TTC549 (cell line): ENCODE data around the gene GTSE1.
"Not testable (repeated sequence)": the region's sequence is repeated elsewhere in the genome, so short reads cannot be mapped to it uniquely, and the experiment has no call there.

Experiments used
- FAIRE-seq: peaks from 2 replicates; lab custom pipeline; 2012; peaks lifted over from hg19 to GRCh38; lab: Jason Lieb, UNC

Gene GTSE1

DNA sequence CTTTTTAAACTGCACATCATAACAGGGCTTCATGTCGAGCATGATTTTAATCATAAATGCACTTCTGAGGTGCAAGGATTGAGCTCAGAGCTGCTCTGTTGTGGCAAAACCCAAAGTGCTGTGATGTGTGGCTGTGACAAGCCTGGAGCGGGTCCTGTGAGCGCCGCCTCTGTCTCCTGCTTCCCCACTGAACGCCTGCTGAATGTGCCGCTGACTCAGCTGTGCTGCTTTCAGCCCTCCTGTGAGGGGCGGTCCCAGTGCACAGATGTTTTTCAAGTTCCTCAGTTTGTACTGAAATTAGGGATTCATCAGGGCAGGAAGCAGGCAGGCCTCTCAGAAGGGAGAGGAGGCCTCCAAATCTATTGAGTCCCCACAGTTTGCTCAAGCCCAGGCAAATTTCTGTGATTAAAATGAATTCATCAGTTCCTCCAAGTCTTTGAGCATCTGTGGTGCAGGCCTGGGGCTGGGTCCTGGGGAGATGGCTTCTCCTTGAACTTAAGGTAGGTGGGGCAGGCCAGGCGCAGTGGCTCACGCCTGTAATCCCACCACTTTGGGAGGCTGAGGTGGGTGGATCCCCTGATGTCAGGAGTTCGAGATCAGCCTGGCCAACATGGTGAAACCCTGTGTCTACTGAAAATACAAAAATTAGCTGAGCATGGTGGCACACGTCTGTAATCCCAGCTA lies 3.0 kb upstream of the GTSE1 start:
- no peak for FAIRE-seq

DNA sequence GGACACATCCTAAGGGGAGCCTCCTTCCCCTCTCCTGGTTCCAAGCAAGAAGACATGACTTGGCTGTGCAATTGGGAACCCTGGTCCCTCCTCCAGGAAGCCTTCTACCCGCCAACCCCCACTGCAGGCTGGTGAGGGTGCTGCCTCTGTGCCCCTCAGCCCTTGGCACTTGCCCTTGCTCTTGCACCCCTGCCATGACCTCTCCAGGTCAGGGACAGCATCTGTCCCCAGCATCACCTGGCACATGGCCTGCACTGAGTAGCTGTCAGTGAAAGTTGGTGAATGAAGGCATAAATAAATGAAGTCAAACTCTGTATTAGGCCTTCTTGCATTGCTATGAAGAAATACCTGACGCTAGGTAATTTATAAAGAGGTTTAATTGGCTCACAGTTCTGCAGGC lies 1.9 kb upstream of the GTSE1 start:
- no peak for FAIRE-seq

DNA sequence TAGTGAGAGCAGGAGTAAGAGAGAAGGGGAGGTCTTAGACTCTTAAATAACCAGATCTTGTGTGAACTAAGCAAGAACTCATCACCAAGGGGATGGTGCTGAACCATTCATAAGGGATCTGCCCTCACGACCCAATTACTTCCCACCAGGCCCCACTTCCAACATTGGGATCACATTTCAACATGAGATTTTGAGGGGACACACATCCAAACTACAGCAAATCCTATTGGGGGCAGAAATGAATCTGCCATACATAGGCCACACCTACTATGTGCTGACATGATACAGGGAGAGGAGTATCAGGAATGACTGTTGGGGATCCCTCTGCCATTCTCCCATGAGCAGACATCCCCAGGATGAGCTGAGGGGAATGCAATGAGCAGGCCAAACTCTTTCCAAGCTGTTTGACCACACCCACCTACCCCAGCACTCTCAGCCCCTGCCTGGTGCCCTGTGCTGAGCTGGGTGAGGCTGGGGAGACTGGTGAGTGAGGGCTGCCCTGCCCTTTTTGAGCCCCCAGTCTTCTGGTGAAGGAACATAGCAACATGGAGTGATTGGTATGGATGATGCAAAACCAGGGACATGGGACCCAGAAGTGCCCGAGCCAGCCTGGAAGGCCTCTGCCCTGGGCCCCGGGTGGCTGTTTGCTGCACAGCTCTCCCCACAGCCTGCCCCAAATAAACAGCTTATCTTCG lies 1.2 kb upstream of the GTSE1 start:
- FAIRE-seq = no peak

DNA sequence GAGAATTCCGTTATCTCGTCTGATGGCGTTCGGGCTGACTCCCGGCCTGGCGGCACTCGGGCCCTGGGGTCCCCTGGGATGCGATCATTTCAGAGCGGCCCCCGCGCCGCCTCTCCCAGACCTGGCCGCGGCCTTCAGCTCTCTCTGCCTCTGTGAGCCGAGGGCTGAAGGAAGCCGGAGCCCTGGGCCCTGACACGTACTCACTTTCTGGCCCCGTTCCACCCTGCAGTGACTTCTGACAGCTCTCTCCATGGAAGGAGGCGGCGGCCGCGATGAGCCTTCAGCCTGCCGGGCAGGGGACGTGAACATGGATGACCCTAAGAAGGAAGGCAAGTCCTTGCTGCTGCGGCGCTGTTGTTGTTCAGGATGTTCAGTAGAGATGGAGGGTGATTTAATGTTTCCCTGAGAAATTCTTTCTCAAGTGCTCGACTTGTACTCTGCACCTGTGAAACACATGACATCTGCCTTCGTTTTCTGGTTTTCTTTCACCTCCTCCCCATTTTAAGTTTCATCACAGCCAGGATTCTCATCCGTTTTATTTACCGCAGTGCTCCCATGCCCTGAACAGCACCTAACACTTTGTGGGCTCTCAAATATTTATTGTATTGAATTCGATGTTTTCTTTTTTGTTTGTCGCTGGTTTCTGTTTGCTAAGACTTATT lies 612 bp downstream of the GTSE1 start:
- no peak for FAIRE-seq

DNA sequence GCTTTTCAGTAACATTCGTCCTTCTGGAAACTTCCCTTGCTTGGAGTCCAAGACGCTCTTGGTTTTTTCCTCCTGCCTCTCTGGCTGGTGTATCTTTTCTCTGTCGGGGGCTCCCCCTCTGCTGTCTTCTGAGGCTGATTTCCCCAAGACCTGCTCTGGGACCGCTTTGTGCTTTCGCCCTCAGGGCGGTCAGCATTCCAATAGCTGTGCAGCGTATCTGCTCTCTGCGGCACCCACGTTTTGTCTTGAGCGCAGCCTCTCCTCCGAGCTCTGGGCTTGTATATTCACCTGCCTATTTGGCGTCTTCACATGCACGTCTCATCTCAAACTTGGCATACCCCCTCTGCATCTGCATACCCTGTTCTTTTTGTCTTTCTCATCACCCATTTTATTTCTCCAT lies 2.4 kb downstream of the GTSE1 start:
- FAIRE-seq = no peak

DNA sequence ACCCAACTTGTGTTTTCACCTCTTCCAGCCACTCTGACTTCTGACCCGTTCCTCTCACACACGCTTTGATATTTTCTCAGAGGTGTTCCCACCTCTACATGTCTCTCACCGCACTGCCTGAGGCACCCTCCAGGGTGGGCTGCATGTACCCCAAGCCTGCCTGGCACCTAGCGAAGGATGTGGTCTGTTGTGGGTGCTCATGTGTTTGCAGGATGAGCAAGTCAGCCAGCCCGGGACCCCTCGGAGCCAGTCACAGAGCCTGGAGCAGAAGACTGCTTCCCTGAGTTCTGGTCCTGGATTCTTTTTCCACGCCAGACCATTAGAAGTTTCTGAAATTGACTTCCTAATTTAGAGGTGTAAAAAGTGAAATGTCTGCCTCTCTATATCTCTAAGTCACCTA lies 3.8 kb downstream of the GTSE1 start:
- FAIRE-seq = no peak

DNA sequence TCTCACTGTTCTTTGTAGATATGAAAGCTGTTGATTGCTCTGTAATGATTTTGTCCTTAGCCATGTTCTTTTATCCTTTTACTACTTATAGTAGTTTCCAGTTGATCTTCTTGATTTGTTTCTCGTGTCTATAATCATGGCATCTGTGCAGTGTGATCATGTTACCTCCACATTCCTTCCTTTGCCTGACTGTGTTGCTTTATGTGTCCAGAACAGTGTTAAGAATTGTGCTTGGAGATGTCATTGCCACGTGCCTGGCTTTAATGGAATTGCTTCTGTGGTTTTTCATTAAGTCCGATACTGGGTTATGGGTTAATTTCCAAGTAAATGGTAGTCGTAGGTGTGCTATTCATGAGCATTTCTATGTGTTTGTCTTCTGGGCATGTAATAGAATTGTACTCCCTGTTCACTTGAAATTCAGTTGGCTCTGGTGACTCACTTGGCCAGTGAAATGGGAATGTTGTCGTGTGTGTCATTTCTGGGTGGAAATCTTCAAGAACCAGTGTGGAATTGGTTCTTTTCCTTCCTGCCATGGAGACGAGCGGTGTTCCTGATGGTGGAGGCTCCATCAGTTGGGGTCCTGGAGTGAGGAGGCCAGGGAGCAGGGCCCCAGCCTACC lies 6.8 kb downstream of the GTSE1 start:
- no peak for FAIRE-seq

DNA sequence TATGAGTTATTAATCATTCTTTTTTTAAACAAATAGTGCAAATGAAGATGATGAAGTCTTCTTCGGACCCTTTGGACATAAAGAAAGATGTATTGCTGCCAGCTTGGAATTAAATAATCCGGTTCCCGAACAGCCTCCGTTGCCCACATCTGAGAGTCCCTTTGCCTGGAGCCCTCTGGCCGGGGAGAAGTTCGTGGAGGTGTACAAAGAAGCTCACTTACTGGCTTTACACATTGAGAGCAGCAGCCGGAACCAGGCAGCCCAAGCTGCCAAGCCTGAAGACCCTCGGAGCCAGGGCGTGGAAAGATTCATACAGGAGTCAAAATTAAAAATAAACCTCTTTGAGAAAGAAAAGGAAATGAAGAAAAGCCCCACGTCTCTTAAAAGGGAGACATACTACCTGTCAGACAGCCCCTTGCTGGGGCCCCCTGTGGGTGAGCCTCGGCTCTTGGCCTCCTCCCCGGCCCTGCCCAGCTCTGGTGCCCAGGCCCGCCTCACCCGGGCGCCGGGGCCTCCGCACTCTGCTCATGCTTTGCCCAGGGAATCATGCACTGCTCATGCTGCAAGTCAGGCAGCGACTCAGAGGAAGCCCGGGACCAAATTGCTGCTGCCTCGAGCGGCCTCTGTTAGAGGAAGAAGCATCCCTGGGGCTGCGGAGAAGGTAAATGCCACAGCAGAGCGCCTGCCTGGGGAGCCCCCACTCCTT lies 11.8 kb downstream of the GTSE1 start:
- FAIRE-seq = no peak

DNA sequence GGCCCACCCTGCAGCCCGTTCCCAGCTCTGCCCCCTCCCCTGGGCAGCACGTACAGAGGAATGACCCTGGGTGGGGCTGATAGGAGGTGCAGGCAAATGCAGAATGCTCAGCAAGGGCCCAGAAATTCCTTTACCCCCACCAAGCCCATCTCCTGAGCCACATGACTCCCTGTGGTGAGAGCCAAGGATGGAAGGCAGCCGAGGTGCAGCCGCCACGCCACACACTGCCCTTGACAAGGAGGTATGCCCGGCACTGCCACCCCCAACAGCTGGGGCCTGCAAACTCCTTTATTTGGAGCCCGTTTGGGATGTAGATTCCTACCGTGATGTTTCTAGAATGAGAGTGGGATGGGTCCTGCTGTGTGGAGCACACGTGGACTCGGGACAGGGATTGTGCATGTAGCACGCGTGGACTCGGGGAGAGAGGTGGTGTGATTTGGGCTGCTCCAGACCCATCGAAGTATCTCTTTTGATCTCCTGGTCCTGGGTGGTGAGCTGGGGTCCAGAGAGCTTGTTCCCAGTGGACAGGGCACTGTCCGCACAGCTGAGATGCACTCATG lies 12.9 kb downstream of the GTSE1 start:
- no peak for FAIRE-seq

DNA sequence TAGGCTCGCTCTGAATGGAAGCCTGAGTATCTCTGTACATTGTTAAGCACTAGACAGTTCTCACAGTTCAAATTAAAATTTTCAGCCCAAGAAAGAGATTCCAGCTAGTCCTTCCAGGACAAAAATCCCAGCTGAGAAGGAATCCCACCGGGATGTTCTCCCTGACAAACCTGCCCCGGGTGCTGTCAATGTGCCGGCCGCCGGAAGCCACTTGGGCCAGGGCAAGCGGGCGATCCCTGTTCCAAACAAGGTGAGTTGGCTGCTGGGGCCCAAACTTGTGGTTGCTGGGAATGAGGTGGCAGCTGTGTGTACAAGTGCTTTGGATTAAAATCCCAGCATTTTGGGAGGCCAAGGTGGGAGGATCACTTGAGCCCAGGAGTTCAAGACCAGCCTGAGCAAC lies 15.4 kb downstream of the GTSE1 start:
- FAIRE-seq = no peak

DNA sequence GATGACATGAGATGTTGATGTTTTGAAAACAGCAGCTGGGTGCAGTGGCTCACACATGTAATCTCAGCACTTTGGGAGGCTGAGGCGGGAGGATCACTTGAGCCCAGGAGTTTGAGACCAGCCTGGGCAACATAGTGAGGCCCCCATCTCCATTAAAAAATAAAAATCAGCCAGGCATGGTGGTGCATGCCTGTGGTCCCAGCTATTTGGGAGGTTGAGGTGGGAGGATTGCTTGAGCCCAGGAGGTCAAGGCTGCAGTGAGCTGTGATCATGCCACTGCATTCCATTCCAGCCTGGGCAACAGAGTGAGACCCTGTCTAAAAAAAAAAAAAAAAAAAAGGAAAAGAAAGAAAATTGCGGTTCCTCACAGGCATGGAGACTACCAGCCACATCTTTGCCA lies 16.2 kb downstream of the GTSE1 start:
- not testable (repeated sequence) for FAIRE-seq

DNA sequence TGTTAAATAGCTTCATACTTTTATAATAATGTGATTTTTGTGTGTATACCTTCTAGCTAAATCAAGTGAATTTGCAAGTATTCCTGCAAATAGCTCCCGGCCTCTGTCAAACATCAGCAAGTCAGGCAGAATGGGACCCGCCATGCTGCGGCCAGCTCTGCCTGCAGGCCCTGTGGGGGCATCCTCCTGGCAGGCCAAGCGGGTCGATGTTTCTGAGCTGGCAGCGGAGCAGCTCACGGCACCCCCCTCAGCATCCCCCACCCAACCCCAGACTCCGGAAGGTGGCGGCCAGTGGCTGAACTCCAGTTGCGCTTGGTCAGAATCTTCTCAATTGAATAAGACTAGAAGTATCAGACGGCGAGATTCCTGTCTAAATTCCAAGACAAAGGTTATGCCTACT lies 19.3 kb downstream of the GTSE1 start:
- no peak for FAIRE-seq

DNA sequence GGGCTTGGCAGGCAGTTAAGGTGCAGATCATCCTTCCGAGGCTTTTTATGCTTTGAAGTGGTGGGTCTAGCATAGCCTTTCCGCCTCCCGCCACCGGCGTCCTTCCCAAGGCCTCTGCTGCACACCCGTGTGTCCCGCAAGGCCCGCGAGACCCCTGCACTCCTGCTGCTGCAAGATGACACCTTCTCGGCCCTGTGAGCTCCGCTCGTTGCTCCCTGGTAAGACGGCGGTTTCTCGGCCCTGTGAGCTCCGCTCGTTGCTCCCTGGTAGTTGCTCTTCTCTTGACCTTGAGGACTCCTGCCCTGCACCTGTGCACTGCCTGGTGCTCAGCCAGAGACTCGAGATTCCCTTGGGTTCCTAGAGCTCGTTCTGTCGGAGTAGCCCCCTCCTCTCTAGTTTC lies 21.0 kb downstream of the GTSE1 start:
- no peak for FAIRE-seq

DNA sequence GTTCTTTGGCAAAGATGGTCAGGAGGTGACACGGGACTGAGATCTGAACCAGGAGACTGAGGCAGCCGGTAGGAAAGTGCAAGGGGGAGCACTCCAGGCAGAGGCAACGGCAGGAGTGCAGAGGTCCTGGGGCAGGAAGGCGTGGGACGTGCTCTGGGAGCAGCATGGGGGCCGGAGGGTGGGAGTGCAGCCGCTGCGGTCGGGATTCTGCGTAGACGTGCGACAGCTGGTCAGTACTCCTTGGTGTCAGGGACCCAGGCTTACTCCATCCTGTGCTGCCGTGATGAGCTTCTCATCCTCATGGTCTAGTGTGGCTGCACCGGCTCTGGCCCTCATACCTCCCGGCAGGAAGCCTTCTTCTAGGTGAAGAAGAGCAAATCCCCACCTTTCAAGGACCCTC lies 21.9 kb downstream of the GTSE1 start:
- no peak for FAIRE-seq

DNA sequence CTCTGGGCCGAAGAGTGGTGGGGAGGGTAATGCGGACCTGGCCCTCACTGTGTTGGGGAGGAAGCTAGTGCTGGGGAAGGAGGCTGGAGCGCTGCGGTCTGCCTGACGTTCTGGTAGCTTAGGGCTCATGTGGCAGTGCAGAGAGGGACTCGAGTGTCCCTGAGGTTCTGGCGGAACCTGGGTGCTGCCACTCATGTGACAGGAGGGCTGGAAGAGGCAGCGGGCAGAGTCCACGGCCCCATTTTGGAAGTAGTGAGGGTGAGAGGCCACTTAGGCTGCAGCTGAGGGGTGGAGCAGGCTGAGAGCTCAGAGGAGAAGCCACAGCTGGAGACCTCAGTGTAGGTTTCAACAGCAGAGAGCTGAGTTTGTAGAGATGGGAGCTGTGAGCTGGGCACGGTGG lies 22.6 kb downstream of the GTSE1 start:
- no peak for FAIRE-seq

DNA sequence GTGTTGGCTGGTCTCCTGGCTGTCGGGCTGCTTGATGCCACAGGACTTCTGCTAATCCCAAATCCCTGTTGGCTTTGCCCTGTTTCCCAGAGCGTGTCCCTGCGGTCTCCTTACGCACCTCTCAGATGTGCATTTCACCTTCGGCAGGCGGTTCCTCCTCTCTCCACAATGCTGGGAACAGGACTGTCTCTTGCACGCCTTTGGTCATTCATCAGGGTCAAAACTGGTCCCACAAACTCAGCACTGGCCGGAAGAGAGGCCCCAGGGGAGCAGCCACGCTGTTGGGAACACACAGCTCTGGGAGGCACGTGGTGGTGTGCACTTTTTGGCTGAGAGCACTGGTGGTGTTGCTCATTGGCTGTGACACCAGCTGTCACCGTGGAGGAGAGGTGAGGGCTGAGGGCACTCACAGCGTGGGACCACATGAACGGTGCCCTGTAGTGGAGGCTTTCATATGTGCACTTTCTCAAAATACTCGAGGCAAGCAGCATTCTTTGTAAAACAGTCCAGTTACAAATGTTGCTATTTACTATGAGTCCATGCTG lies 23.6 kb downstream of the GTSE1 start:
- no peak for FAIRE-seq

DNA sequence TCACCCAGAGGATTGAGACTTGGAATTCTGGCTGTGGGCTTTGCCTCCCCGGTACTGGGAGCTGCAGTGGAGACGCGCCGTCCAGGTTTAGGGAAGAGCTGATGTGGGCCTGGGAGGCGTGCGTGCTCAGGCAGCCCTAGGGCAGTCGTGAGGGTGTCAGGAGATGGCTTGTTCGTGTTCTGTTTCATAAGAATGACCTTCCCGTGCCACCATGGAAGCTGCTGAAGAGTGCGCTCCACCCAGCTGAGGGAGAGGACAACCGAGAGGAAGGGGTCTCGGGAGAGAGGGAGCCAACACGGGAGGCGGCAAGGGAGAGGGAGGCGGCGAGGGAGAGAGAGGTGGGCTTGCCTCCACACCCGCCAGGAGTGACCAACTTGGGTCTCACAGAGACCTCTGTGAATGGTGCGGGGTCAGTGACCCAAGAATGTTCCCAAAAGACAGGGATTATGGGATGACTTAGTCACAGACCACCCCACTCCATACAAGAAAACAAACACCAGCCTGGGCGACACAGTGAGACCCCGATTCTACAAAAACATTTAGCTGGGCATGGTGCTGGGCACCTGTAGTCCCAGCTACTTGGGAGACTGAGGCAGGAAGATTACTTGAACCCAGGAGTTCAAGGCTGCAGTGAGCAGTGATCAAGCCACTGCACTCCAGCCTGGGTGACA lies 24.2 kb downstream of the GTSE1 start:
- FAIRE-seq = no peak

DNA sequence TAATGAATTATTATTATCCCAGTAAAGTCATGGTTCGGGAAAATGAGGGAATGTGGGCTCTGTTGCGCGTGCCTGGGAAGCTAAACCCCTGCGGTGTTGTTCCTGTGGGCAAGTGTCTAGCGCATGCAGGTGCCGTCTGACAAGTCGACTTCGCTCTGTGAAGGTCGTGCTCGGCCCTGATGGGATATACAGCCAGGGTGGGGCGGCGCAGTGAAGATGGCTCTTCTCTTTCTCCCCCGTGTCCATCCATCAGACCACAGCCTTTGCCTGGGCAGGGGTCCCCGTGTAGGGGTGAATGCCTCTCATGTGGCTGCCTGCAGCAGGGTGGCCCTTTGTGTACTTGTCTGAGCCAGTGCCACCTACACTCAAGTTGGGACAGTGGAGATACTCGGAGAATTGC lies 26.0 kb downstream of the GTSE1 start:
- FAIRE-seq = no peak

DNA sequence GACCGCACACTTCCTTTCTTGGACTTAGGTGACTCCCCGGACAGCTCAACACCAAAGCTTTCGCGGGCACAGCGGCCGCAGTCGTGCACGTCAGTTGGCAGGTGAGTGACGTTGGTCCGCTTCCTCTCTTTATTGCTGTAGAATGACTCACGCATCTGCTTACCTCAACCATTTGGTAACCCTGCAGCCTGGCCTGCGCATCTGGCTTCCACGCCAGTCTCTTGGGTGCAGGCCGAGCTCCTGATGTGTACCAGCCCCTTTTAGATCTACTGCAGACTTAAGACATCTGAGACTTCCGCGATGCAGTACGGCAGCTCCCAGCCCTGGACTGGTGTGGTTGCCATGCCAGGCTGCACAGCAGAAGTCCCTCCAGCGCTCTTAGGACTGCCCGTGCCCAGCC lies 26.5 kb downstream of the GTSE1 start:
- no peak for FAIRE-seq

DNA sequence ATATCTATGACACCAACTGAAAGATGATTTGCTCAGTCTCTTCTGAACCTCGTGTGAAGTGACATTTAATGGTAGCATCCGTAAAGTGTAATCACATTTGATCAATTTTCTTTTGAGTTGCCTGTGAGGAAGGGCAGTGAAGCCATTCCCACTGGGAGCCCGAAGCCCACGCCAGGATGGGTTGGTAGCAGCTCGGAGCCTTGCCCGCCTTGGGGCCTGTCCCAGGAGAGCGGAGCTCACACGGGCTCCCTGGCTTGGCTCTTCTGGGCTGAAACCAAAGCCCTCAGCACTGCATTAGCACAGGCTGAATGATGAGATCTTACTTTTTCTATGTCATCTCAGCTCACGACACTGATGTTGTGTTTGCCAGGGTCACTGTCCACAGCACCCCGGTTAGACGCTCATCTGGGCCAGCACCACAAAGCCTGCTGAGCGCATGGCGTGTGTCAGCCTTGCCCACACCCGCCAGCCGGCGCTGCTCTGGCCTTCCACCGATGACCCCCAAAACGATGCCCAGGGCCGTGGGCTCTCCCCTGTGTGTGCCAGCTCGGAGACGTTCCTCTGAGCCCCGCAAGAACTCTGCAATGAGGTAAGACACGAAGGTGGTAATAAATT lies 29.5 kb downstream of the GTSE1 start:
- FAIRE-seq = no peak
